ENCODE results near the gene SCPEP1.
"Not testable (repeated sequence)": the region's sequence is repeated elsewhere in the genome, so short reads cannot be mapped to it uniquely, and the experiment has no call there.

The SCPEP1 gene, protein sequence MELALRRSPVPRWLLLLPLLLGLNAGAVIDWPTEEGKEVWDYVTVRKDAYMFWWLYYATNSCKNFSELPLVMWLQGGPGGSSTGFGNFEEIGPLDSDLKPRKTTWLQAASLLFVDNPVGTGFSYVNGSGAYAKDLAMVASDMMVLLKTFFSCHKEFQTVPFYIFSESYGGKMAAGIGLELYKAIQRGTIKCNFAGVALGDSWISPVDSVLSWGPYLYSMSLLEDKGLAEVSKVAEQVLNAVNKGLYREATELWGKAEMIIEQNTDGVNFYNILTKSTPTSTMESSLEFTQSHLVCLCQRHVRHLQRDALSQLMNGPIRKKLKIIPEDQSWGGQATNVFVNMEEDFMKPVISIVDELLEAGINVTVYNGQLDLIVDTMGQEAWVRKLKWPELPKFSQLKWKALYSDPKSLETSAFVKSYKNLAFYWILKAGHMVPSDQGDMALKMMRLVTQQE

DNA sequence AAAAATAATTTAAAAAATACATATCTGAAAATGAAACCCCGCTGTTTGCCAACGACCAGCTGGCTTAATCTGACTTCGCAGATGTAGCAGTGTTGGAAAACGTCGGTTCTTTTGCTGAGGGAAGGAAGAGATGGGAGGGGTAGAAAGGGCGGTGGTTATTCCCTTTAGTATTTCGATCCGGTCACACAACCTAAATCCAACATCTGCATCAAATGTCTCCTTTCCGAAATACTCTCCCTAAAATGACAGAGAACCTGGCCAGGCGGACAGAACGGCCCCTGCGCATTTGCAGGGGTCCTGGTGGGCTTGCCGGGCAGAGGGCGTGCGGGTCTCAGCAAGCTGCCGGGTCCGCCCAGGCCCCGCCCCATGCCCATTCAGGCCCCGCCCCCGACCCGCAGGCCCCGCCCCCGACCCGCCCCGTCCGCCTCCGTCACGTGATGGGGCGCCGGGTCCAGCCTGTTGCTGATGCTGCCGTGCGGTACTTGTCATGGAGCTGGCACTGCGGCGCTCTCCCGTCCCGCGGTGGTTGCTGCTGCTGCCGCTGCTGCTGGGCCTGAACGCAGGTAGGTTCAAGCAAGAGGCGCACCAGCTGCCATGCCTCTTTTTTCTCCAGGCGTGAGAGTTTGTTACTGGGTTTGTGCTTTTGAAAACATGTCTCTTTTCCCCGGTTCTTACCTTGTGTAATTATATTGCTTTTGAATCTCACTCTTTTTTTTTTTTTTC lies at the start of gene SCPEP1:
Gene SCPEP1 (plus strand): TSS at position 459 of the 723 bp plus-strand sequence. CDS start 29 bp downstream, at position 488.
- peak; percentile 80 for DNase-seq

- no peak for DNase-seq
Measured at GRCh38 chr17:56928586-56928985, 49.3 kb upstream of the SCPEP1 start.

DNA sequence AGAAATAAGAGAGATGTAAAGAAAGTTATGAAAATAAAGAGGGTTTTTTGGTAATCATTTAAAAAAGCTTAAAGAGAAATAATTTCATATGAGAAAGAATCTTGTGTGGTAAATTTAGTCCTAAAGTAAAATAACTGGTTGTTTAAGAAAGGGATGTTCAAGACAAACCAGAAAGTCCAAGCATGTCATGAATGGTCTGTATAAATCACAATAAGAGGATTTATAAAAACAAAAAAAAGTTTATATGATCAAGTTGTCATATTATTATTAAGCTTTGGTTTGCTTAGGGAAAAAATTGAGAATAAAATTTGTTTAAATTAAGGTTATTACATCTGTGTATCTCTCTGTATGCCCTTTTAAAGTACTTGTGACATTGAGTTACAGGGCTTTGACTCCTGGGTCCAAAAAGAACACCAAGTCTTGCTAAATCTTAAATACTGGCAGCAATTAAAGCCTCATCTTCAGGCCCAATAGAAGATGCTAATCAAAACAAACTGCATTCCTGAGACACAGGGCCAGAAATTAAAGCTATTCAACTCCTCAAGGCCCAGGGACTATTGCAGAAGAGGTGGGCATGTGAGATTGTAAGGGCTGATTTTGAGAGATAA lies 48.5 kb upstream of the SCPEP1 start:
- DNase-seq, result no peak

DNA sequence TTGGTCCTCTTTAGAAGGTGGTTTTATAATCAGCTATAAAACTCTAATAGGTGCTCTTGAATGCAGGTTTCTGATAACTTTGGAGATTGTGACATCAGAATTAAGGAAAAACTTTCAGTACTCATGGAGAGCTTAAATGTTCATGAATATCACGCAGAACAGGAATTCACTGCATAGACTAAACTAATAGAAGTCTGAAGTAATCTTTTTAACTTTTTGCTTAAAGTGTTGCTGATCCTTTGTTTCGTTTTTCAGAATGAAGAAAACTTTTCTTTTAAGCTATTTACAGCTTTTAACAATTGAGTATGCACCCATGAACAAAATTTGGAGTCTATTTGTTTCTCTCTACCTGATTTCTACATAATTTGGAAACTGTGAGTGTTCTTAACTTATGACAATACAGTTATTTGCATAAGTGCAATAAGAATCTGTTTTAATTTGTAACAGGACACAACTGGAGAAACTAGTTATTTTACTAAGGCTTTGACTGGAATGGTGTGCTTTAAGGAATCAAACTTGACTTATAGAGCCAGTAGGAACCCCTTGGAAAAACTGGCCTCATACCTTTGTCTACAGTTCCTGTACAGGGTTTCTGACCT lies 47.1 kb upstream of the SCPEP1 start:
- DNase-seq, result no peak

GRCh38 chr17:56933151-56933745 lies 44.7 kb upstream of the SCPEP1 start:
- DNase-seq, result no peak

DNA sequence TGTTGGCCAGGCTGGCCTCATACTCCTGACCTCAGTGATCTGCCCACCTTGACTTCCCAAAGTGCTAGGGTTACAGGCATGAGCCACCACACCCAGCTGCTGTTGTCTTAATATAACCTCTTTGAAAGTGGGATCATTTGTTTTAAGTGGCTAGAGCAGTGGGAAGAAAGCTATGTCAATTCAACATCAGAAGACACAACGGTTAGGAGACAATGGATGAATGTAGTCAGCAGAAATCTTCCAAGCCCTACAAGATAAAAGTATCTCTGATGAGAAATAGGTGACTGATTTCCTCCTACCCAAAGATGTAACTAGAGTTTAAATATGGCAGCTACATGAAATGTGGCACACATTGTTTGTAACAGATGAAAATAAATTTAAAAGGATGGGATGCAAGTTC lies 44.1 kb upstream of the SCPEP1 start:
- no peak for DNase-seq

- DNase-seq, result no peak
Measured at GRCh38 chr17:56934280-56934679, 43.7 kb upstream of the SCPEP1 start.

DNA sequence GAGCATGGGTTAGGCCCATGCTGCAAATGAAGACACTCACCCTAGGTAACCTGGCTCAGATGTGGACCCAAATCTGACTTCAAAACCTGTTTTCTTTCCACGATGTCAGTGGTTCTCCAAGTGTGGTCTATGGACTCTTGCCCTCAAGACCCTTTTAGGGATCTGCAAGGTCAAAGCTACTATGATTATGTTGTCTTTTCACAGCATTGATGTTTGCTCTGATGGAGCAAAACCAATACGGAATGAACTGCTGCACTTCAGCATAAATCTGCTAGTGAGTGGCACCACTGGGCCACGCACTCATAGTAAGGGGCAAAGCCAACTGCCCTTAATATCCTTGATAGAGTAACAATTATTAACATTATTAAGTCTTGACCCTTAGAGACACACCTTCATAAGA lies 42.5 kb upstream of the SCPEP1 start:
- no peak for DNase-seq

- no peak for DNase-seq
Measured at GRCh38 chr17:56936697-56937322, 41.1 kb upstream of the SCPEP1 start.

- no peak for DNase-seq
Measured at GRCh38 chr17:56937687-56938086, 40.2 kb upstream of the SCPEP1 start.

DNA sequence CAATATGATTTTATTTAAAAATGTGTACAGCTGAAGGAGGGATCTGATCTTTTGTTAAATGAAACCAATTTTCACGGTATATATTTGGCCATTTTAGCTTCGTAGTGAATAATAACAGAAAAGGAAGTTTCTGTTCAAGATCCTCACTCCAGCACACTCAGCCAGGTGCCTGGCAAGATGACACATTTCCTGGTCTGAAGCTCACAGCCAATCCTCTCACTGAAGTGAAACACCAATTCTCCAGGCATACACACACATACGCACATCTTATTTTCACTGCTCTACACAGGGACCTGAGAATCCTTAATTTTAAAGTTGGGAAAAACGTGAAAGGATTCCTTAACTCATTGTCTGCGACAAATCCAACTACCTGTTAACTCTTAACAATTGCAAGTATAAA lies 39.7 kb upstream of the SCPEP1 start:
- not testable (repeated sequence) for DNase-seq

DNA sequence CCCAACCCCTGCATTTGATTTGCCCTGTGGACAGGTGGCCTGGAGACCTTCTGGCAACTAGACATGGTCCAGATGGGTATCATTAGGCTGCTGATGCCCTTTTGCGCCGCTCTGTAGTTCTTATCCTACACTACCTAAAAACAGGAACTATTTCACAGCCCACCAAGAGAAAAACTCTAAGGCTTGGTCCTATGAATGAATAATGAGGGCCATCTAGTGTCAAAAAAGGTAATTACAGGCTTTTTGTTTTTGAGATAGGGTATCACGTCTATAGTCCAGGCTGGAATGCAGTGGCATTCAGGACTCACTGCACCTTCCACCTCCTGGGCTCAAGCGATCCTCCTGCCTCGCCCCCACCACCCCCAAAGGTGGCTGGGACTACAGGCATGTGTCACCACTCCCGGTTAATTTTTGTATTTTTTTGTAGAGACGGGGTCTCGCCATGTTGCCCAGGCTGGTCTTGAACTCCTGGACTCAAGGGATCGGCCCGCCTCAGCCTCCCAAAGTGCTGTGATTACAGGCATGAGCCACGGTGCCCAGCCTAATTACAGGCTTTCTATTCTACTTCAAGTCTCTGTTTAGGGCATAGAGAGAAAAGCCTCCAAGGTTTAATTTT lies 38.0 kb upstream of the SCPEP1 start:
- DNase-seq, result peak; percentile 14

DNA sequence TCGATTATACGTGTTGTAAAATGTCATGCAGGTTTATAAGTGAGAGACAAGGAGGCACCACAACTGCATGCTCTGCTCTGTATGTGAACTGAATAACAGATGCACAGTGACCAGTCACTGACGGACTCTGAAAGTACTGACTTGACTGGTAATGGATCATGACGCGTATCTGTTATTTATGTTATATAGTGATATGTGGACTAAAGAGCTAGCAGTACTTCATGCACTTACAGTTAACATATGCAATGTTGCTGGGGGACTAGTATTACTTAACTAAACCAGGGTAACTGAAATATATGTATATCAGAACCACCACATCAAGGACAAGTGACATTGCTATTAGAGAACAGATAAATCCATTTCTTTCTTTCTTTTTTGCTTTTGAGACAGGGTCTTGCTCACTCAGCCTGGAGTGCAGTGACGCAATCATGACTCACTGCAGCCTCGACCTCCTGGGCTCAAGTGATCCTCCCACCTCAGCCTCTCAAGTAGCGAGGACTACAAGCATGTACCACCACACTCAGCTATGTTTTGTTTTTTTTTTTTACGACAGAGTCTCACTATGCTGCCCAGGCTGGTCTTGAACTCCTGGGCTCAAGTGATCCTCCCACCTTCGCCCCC lies 34.3 kb upstream of the SCPEP1 start:
- no peak for DNase-seq

GRCh38 chr17:56945938-56946505 lies 31.9 kb upstream of the SCPEP1 start:
- no peak for DNase-seq

- no peak for DNase-seq
Measured at GRCh38 chr17:56947741-56948140, 30.2 kb upstream of the SCPEP1 start.

DNA sequence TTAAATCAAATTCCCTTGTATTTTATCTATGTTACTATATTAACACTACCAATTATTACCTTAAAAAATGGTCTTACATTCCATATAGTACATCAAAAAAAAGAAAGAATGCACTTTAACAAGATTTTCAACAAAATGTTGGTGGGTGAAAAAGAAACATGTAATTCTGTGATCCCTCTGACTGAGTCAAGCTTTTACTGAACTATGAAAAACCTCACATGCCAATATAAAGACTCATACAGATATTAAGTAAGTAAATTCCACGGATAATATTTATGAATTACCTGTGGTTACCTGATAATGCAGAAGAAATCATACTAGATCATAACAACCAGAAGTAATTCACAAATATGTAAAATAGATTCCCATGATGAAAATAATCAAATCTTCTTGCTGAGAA lies 29.4 kb upstream of the SCPEP1 start:
- no peak for DNase-seq

DNA sequence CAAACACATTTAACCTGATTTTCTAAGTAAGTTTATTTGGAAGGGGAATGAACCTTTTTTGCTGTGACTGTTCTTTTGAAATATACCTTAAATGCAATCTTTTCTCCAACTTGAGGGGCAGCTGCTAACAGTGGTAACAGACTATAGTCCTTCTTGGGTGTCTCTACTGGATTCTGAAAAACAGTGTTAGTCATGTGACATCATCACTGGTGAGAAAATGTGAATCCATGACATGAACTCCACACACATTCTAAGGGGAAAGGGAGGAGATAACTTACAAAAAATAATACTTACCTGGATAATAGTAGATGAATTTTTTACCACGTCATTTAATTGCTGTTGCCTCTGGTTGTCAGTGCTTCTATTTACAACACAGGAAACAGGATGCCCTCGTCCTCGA lies 28.3 kb upstream of the SCPEP1 start:
- no peak for DNase-seq

GRCh38 chr17:56956992-56957391 lies 20.9 kb upstream of the SCPEP1 start:
- DNase-seq, result no peak

- DNase-seq, result peak; percentile 84
Measured at GRCh38 chr17:56960596-56961538, 17.1 kb upstream of the SCPEP1 start, which contains the start of gene COIL. Gene COIL (minus strand): TSS chr17:56961050. CDS start chr17:56961019, 31 bp downstream.

GRCh38 chr17:56965241-56965640 lies 12.7 kb upstream of the SCPEP1 start:
- DNase-seq, result not testable (repeated sequence)
